ENCODE data around the gene GPD2.

DNA sequence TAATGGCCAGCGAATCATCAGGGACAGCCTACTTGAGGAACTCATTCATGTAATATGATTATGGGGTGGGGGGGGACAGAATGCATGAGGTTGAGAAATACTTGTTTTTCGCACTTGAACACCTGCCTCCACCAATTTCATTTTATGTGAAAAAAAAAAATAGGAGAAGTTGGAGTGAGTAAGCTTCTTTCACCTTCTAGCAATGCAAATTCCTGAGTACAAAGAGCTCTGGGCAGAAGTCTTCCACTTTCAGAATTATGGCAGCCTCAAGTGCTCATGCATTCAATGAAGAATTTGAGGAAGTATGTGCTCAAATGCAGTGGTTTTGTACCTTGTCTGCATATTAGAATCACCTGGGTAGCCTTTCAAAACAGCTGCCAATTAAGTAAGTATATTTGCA, 40.1 kb upstream of the GPD2 start:
- TF ChIP-seq POLR2AphosphoS5 (IDR thresholded peaks at IDR 0.05; ENCODE audit: low read depth, low read length) (no peak), TAF1 (IDR thresholded peaks at IDR 0.05; ENCODE audit: low read depth, low read length) (no peak)
